Inferior parietal cortex (tissue), 1 donor: ENCODE data around the gene PIP5K1C.

Source experiments
- DNase-seq: peaks from one replicate; pipeline ENCODE4 v3.0.0-alpha.2; 2016; ENCODE audit errors: extremely low spot score

Gene PIP5K1C

DNA sequence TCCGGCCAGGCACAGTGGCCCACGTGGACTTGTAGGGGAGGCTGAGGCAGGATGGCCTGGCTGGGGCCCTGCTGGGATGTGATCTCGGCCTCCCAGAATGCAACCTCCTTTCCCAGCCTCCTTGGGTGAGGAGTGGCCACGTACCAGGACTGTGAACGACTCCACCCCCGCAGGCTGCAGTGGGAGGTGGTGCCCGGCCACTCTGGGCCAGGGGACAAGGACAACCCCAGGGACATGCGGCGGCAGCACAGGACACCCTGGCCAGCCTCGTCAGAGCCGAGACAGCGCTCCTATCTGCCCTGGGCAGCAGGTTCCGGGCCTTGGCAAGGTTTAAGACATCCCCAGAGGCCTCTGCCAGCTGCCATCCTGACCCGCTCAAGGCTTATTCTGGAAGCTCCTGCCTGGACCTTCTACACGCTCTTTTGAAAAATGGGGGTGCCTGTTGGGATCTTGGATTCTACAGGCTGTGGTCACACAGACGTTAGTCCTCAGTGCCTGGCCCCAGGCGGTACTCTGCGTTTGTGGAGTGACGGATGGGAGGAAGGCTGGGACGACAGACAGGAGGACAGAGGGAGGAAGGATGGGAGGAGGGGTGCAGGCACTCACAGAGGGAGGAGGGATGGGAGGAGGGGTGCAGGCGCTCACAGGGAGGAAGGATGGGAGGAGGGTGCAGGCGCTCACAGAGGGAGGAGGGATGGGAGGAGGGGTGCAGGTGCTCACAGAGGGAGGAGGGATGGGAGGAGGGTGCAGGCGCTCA, 53.8 kb downstream of the PIP5K1C start:
- no peak for DNase-seq

DNA sequence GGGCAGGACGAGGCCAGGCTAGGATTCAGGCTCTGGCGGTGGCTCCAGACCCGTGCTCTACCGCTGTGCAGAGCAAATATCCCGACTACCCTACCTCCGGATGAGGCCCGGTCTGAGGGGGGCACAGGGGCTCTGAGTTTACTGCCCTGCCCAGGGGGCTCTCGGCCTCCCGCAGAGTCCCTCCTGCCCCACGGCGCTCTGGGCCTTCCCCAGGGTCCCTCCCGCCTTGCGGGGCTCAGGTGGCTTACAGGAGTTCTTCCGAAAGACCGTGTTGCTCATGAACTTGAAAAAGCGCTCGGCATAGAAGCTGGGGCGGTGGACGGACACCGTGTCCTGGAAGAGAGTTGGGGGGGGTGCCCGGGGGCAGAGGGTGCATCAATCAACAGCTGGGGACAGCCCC, 54.5 kb downstream of the PIP5K1C start:
- no peak for DNase-seq

DNA sequence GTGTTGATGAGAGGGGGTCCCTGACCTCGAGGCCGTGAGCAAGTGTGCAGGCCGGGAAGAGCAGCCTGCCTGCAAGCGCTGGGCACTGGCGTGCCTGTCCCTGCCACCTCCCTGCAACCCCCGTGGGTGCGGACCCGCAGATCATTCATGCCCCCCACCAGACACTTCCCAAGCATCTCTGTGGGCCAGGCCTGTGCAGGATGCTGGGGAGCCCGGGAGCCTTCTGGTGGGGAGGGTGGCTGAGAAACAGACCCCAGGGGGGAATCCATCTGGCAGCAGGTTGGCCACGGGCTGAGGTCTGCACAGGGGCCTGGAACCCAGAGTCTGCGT, 55.2 kb downstream of the PIP5K1C start:
- no peak for DNase-seq

DNA sequence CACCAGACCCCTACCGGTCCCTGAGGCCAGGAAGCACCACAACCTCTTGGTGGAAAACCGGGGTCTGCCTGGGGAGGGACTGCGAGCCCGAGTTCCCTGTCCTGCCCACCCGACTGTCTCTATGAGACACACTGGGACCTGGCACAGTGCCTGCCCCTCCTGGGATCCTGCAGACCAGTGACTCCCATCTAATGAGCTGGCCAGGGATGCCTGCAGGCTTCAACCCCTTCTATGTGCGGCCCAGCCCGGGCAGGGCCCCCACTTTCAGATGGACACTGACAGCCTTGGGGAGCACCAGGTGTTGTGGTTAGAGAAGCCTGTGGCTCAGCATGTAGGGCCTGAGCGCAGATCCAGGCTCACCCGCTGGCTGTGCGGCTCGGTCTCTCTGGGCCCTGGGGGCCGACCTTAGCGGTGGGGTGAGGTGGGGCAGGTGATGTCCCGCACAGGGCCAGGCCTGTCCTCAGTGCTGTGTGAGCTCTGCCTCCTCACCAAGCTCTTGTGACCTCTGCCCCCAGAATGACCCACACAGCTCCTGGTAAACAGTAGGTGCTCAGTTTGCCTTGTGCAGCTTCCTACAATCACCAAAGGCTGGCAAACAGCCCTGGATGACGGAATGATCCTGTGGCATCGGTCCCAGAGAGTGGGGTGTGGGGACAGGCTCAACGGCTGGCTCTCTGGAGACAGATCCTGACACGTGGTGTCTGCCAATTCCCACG, 55.8 kb downstream of the PIP5K1C start:
- peak; percentile 97 for DNase-seq

DNA sequence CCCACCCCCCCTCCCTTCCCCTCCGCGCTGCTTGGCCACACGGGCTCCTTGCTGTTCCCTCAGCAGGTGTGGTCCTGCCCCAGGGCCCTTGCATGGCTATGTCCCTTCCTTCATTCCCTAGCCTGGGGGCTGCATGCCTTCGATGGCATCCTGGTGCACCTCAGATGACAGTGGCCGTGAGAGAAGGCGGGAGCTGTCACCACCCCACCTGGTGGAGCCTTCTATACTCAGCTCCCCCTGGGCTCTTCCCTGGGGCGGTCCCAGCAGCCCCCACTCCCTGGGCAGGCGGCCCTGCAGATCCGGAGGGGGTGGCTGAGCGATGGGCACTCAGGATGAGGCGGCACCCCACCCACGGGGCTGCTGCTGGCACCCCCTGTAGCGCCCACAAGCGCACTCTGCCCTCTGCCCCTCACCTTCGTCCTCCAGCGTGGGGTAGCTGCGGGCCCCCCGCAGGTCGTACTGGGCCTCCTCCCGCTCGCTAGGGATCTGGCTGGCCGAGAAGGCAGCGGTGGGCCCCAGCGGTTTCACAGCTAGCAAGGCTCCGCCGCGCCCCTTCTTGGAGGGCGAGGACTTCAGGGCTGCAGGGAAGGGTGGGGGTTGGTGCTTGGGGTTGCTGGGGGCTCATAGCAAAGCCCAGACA, 56.5 kb downstream of the PIP5K1C start:
- DNase-seq: no peak

DNA sequence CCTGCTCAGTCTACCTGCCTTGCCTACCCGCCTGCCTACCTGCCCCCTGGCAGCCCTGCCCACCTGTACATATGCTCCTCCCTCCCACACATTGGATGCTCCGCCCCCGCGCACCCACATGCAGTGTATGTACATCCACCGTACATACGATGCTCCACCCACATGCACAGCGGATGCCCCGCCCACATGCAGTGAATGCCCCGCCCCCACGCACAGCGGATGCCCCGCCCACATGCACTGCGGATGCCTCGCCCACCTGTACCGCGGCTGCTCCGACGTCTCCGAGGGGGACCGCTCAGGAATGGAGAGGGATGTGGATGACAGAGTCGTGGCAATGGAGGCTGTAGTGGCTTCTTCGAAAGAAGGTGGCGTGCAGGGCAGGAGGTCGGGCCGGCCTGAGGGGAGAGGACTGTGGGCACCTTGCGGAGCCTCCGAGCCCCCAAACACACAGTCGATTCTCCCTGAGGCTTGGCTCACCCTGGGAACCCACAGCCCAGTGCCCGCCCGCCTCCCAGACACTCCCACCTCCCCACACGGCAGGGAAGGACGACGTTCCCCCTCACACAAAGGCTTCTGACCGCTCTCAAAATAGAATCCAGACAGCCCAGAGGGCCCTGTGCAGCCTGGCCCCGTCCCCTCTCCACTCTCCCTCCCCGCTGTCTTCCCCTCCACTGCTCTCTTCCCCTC, 57.1 kb downstream of the PIP5K1C start:
- no peak for DNase-seq

DNA sequence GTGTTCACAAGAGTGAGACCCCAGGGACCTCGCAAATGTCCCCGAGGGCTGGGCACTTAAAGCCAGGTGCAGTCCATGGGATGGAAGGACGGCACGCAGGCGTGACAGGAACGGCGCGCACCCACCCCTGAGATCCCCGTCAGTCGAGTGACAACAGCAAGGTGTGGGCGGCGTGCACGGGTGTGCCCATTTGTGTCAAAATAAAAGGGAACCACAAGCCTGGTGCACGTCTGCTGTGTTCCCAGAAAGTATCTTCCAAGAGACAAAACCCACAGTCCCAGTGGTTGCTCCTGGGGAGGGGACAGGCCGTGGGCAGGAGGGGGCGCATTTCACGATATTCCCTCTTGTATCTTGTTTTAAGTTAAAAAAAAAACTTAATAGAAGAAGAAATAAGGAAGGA, 58.0 kb downstream of the PIP5K1C start:
- DNase-seq: no peak

DNA sequence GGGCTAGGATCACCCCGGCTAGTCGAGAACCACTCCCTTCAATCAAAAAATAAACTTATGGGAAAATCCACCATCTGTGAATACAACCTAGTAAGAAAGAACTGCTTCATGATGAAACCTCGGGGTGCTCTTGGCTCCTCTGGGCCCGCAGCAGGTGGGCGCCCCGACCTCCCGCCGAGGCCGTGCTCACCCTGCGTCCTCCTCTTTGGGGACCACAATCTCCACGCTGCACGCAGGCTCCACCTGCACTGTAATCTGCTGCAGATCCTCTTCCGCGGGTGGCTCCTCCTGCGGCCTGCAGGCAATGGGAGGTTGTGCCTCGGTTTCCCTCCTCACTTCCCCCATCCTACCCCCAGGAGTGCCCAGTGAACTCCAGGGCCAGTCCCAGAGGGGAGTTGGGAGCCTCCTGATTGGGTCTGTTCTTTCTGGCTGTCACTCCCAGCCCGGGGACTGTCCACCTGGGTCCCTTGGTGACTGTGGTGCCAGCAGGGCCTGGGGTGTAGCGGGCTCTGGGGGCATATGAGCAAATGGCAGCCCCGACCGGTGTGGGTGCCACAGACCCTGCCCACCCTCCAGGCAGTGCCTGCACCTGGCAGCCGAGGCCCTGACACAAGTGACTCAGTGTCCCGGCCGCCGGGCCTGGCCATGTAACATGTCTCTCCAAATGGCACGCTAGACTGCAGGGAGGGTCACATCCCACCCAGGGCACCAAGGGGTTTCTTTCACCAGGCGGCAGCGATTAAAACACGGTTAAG, 58.6 kb downstream of the PIP5K1C start:
- no peak for DNase-seq

DNA sequence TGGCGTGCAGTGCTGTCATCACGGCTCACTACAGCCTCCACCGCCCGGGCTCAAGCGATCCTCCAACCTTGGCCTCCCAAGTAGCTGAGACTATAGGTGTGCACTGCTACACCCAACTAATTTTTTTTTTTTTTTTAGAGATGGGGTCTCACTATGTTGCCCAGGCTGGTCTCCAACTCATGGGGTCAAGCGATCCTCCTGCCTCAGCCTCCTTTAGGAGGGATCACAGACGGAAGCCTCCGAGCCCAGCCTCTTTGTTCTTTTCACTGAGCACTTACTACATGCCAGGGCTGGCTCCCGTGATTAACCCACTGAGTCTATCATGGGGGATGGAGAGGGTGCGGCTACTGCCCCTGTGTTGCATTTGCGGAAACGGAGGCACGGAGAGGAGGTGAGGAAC, 60.8 kb downstream of the PIP5K1C start:
- no peak for DNase-seq

DNA sequence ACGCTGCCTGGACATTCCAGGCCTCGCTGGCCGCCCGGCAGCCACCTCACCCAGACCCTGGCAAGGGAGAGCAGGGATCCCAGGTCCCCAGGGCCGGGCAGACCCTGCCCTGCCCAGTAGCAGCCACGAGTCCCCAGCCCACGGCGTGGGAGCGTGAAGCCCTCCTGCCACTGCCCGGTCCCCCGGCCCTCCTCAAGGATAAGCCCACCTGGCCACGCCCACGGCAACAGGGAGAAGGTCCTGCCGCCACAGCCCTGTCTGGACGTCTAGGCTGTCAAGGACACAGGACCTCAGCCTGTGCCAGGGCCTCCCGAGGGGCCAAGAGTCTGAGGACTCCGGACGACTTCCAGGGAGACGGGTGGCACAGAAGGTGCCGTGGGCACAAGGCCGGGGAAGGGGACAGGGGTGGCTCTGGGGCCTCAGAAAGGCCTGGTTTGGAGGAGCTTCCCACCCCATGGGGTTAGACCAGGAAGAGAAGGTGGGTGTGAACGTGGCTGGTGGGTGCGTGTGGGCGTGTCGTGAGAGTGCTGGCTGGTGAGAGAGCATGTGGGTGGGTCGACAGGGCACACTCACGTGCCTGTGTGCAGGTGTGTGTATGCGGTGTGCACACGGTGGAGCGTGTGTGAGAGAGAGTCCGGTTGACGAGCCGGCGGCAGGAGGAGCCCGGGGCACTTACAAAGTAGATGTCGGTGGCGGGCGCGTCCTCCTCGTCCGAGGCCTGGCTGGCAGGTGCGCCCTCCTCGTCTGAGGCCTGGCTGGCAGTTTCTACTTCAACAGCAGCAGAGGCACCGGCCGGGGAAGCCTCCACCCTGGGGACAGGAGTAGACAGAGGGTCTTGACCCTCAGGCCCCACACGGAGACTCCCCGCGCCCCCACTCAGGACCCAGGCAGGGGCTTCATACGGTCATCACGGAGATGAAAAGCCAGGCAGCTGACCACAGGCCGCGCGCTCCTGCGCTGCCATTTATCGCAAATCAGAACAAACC, 61.8 kb downstream of the PIP5K1C start:
- no peak for DNase-seq

DNA sequence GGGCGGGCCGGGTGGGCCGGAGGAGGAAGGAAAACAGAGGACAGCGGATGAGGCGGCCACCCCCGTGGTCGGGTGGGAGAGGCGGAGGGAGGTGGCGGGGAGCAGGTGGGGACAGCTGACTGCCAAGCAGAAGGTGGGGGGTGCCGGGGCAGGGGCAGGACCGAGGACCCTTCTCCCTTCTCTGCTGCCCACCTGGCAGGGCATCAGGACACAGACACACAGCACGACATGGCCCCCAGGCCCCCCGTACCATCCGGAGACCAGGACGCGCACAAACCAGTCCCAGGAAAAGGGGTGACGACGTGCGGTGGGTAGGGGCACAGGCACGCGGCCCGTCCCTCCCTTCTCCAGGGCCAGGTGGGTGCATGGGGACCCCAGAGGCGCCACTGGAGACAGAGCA, 62.6 kb downstream of the PIP5K1C start:
- no peak for DNase-seq

DNA sequence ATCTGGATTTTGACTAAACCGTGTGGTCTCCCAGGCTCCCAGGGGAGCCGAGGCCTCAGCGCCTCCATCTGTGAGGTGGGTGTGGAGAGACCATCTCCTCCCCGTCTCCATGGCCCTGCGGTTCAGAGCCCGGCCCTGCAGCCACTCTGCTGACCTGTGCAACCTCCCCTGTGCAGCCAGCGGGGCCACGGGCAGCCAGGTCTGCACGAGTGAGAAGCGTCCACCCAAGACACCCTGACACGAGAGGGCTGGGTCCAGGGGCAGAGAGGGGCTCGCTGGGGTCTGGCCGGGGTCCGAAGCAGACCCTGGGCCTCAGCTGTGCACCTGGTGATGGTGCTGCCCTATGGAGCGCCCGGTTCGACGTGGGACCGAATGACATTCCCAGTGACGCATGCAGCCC, 63.3 kb downstream of the PIP5K1C start:
- DNase-seq: no peak

DNA sequence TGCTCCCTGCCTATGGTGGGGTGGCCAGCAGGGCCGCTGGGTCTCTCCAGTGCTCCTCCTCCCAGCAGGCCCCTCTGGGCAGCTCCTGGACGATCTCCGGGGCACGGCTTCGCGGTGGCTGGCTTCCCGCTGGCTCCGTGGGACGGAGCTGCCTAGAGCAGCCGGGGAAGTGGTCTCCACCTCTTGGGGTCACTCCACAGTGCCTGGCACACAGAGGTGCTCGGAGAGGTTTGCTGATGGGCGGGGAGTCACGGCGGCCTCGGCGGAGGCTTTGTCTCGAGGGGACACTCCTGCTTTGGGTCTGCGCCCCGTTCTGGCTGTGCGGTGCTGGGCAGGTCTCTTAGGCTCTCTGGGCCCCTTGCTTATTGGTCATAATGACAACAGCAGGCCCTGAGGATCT, 63.8 kb downstream of the PIP5K1C start:
- no peak for DNase-seq

DNA sequence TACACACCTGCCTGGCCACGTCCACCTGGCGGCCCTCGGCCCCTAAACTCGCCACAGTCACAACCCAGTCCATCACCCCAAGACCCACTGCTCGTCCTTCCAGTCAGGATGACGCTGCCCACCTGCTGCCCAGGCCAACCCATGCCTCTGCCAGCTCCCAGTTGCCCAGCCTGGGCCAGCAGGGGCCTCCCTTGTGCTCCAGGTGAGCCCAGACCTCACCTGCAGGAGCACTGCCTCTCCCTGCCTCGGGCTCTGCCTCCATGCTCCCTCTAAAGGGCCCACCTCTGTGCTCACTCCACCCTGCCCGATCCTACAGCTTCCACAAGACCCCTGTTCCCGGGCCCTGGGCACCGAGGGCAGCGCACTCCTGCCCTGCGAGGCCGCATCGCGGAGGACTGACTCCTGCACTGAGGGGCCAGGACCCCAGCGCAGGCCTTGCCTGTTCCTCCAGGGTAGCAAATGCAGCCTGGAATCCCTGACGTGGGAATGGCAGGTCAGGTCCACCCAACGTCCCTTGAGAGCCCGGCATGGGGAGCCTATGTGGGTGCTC, 65.7 kb downstream of the PIP5K1C start:
- no peak for DNase-seq

DNA sequence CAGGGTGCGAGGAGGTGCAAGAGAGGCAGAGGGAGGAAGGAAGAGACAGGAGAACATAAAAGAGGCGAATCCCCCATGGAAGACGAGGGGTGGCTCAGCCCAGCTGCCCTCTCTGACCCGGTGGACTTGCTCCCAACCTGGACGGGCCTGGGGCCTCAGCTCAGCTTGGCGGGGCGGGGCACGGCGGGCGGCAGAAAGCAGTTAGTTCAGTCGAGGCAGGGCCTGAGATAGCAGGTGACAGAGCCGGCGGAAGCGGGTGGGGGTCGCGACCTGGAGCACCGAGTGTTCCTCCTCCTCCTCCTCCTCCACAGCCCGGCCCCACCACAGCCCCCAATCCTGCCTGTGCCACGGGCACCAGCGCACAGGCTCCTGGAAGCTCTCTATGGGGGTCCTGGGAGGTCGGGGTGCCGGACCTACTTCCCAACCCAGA, 66.7 kb downstream of the PIP5K1C start:
- DNase-seq: no peak

DNA sequence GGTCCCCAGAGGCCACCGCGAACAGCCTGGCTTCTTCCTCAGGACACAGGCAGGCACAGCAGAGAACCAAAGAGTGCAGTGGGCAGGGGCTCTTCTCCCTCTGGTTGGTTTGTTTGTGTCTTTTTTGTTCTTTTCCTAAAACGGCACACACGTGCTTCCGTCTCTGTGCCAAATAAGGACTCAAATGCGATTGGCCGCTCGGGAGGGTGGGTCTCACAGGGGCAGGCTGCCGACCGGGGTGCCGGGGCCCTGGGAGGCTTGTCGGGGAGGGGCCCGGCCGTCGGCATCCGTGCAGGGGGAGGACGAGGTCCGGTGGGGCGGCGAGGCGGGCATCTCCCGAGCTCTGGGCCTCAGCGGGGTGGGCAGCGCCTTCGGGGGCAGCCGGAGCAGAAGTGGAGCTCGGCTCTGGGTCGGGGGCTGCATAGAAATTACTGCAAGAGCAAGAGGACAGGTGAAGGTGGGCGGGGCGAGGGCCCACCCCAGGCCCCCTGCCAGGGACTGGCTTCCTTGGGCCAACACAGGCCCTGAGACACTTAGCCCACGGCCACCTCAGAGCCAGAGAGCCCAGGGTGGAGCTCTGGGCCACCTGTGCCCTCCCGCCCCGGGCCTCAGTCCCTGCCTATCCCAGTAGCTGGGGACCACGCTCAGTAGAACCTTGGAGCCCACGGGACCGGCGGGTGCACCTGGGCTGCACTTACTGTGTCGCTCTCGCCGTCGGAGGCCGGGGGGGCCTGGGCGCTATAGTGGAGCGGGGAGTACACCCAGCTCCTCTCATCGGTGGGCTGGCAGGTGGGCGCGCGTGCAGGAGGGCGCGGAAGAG, 67.3 kb downstream of the PIP5K1C start:
- peak; percentile 40 for DNase-seq

DNA sequence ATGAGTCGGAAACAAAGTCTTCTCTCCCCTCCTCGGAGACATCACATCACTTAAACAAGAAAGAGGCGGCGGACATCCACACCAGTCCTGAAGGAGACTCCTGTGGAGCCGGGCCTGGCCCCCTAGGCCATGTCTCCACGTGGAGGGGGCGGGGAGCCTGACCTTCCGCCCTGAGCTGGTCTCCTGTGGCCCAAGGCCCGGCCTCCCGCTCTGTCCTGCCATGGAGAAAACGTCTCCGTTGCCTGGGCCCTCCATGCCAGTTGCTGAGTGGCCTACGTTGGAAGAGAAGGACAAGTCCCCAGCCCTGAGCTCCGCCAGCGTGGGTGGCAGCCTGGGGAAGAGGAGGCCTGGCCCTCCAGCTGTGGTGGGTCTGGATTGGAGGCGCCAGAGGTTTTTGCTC, 68.2 kb downstream of the PIP5K1C start:
- no peak for DNase-seq

DNA sequence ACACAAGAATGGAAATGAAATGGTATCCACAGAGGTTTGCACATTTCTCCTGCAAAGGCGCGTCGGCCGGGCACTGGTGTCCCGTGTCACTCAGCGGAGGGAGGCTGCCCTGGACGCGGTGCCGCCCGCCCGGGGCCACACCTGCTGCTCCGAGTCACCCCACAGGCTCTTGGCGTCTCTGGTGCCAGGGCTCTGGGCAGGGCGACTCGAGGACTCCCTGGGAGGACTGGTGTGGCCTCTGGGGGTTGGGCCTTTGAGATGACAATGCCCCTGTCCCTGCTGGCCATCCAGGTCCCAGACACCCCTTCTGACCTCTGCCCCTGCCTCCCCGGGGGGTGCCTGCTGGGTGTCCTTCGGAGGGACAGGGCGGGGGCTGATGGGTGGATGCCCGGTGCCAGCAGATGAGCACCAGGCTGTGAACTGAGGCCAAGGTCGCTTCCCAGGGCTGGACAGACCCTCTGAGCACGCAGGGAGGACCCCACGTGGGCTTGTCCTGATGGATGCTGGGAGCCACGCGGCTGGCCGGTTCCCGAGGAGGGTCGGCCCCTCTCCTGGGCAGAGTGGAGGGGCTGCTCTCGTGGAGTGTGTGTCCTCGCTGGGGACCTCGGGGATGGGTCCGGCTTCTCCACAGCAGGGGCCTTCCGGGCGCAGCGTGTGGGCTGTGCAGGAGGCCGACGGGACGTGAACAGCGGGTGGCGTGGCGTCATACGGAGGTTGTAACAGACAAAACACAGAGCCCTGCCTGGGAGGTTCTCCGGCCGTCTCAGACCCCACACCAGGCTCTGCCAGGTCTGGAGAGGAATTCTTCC, 69.0 kb downstream of the PIP5K1C start:
- DNase-seq: no peak
